Panc1 (cell line): ENCODE data around the gene CYP24A1. TPM values are rescaled to one million over a fixed set of nuclear protein-coding genes. Genes with fewer than 3 reads are reported as not detected.

ENCODE experiments used
- ATAC-seq: fragments of 200-7000 bp; cut with Tn5 transposase; 2 replicates; pipeline ENCODE4 v1.9.1; 2020; ENCODE audit warnings: mild to moderate bottlenecking, moderate library complexity
- BruUV-seq: library from RNA; stranded (reverse); fragments of 400-500 nt; replicated peaks from 2 replicates; lab custom pipeline; 2021; lab: Mats Ljungman, UMichigan
- CTCF ChIA-PET: fragments of 300-600 bp; sonication (Branson Sonifier 250); formaldehyde crosslinking; loops from one replicate; lab custom pipeline; 2022; ENCODE audit warnings: antibody characterized with exemption; lab: Charles Lee
- POLR2A ChIA-PET: fragments of 300-600 bp; sonication (Branson Sonifier 250); formaldehyde crosslinking; loops from one replicate; lab custom pipeline; 2022; ENCODE audit warnings: antibody characterized with exemption; lab: Charles Lee
- DNase-seq: peaks from one replicate; pipeline ENCODE4 v3.0.0-alpha.2; 2010; ENCODE audit warnings: low read depth, low spot score
- H3K27ac ChIP-seq: 2 replicates; pipeline ENCODE4 v1.5.1; 2011; ENCODE audit warnings: mild to moderate bottlenecking, low read length, inconsistent platforms
- H3K27me3 ChIP-seq: fragments of 200-500 bp; sonication (Bioruptor generic); 2 replicates; pipeline ENCODE4 v1.6.0; 2014; ENCODE audit warnings: low read length, inconsistent platforms; ENCODE audit not compliant: control insufficient read depth, insufficient read depth
- H3K36me3 ChIP-seq: fragments of 200-500 bp; sonication (Bioruptor generic); 2 replicates; pipeline ENCODE4 v1.5.1; 2014; ENCODE audit warnings: inconsistent platforms, mild to moderate bottlenecking, low read length, moderate library complexity; ENCODE audit not compliant: control insufficient read depth, insufficient read depth
- H3K4me1 ChIP-seq: 2 replicates; pipeline ENCODE4 v1.5.1; 2011; ENCODE audit warnings: inconsistent platforms, mild to moderate bottlenecking, low read length, moderate library complexity; ENCODE audit not compliant: control insufficient read depth, insufficient read depth
- H3K4me3 ChIP-seq, 2 experiments: 2 replicates each; pipeline ENCODE4 v1.5.1; 2011 to 2012; ENCODE audit warnings: low read depth in 2 of 2, low read length in 2 of 2, mild to moderate bottlenecking in 2 of 2, inconsistent platforms in 1 of 2, moderate library complexity in 1 of 2
- H3K9me3 ChIP-seq: fragments of 200-500 bp; sonication (Bioruptor generic); 2 replicates; pipeline ENCODE4 v1.5.1; 2014; ENCODE audit warnings: low read depth, mild to moderate bottlenecking, inconsistent platforms, low read length, moderate library complexity; ENCODE audit not compliant: control insufficient read depth, insufficient read depth
- CTCF ChIP-seq: fragments of 450-650 bp; IDR thresholded peaks from 2 replicates; pipeline ENCODE4 v1.5.1; 2017; ENCODE audit warnings: mild to moderate bottlenecking
- POLR2AphosphoS5 ChIP-seq: IDR thresholded peaks from 2 replicates; pipeline ENCODE4 v1.6.1; 2012; ENCODE audit warnings: mild to moderate bottlenecking, low read depth, low read length, moderate library complexity
- REST ChIP-seq, 2 experiments: IDR thresholded peaks; 2 replicates each; pipeline ENCODE4 v1.6.1; 2011 to 2012; ENCODE audit warnings: low read depth in 2 of 2, control low read depth in 1 of 2, low read length in 1 of 2, mild to moderate bottlenecking in 1 of 2, moderate library complexity in 1 of 2; ENCODE audit not compliant: insufficient read depth in 1 of 2
- SIN3A ChIP-seq: IDR thresholded peaks from 2 replicates; pipeline ENCODE4 v1.6.1; 2012; ENCODE audit warnings: low read depth, mild to moderate bottlenecking, low read length, moderate library complexity, borderline replicate concordance; ENCODE audit not compliant: insufficient read depth
- TCF7L2 ChIP-seq: IDR thresholded peaks from 2 replicates; pipeline ENCODE4 v1.6.1; 2011; ENCODE audit warnings: mild to moderate bottlenecking, low read depth, low read length, inconsistent platforms
- in situ Hi-C: cut with HindIII; loops from 2 replicates; pipeline ENCODE4 v1.10.0; 2016; ENCODE audit warnings: low sequenced_read_pairs, low pct_unique_long_range_greater_than_20kb
- intact Hi-C: fragments of 100-400 bp; cut with micrococcal nuclease; formaldehyde crosslinking; loops from one replicate; pipeline ENCODE4 v1.10.0; 2022; ENCODE audit not compliant: unreplicated experiment
- total RNA-seq: library from RNA; stranded (reverse); gene quantifications from one replicate; pipeline ENCODE4 v1.2.1, GENCODE V29; 2021; ENCODE audit not compliant: unreplicated experiment

The CYP24A1 gene
- total RNA-seq, 1 experiment from 2014 or later: 3.0 TPM

GRCh38 chr20:54218470-54218869, 44.7 kb upstream of the CYP24A1 start:
- in situ Hi-C loops (no loop called here), intact Hi-C loops (no loop called here)
- ATAC-seq: no peak
- ChIA-PET POLR2A (no interaction called here), CTCF (no interaction called here)
- TF ChIP-seq TCF7L2 (no peak), SIN3A (no peak), CTCF (no peak), POLR2AphosphoS5 (no peak), REST (IDR thresholded peaks at IDR 0.05; ENCODE audit: insufficient read depth in 1 of 2, low read depth in 2 of 2, low read length in 1 of 2) (no peak)
- Histone ChIP-seq H3K36me3 (peaks cover 17% of the 10 kb centered on the region), H3K9me3 (no peaks in the 10 kb centered on the region), H3K27me3 (no peaks in the 10 kb centered on the region), H3K4me3 (no peak overlapping the region), H3K4me1 (0 out of 2 replicates have a peak, but pooled peaks cover 3% of the 10 kb centered on the region), H3K27ac (no peak overlapping the region)
- TSS peak; percentile 22 for BruUV-seq
- no peak for DNase-seq

GRCh38 chr20:54217762-54218161, 44.0 kb upstream of the CYP24A1 start:
- ChIA-PET CTCF (no interaction called here), POLR2A (no interaction called here)
- Histone ChIP-seq H3K4me1 (0 out of 2 replicates have a peak, but pooled peaks cover 3% of the 10 kb centered on the region), H3K27me3 (no peaks in the 10 kb centered on the region), H3K36me3 (peaks cover 17% of the 10 kb centered on the region), H3K4me3 (no peak overlapping the region), H3K9me3 (no peaks in the 10 kb centered on the region), H3K27ac (no peak overlapping the region)
- TF ChIP-seq CTCF: no peak
- TF ChIP-seq TCF7L2: no peak
- TF ChIP-seq POLR2AphosphoS5: no peak
- TF ChIP-seq REST (IDR thresholded peaks at IDR 0.05; ENCODE audit: insufficient read depth in 1 of 2, low read depth in 2 of 2, low read length in 1 of 2): no peak
- no peak for TF ChIP-seq SIN3A
- BruUV-seq: no TSS peak
- DNase-seq (no peak), ATAC-seq (no peak)
- in situ Hi-C loops (no loop called here), intact Hi-C loops (no loop called here)
